Calu3 (cell line): ENCODE data around the gene CAPRIN1. TPM values are rescaled to one million over a fixed set of nuclear protein-coding genes. Genes with fewer than 3 reads are reported as not detected.

Experiments
- BruUV-seq: library from RNA; stranded (reverse); fragments of 400-500 nt; replicated peaks from 2 replicates; lab custom pipeline; 2021; lab: Mats Ljungman, UMichigan
- CTCF ChIA-PET: fragments of 300-600 bp; sonication (Branson Sonifier 250); formaldehyde crosslinking; loops from one replicate; lab custom pipeline; 2022; ENCODE audit warnings: antibody characterized with exemption; lab: Charles Lee
- DNase-seq: peaks from one replicate; pipeline ENCODE4 v3.0.0; 2022
- H3K27ac Mint-ChIP-seq: one replicate; pipeline ENCODE4 v1.8.0; 2022; ENCODE audit warnings: mixed read lengths; ENCODE audit not compliant: unreplicated experiment
- H3K27me3 Mint-ChIP-seq: one replicate; pipeline ENCODE4 v1.8.0; 2022; ENCODE audit warnings: mixed read lengths; ENCODE audit not compliant: unreplicated experiment
- H3K36me3 Mint-ChIP-seq: one replicate; pipeline ENCODE4 v1.8.0; 2022; ENCODE audit warnings: mild to moderate bottlenecking, moderate library complexity, mixed read lengths; ENCODE audit not compliant: insufficient read depth, unreplicated experiment
- H3K4me1 Mint-ChIP-seq: one replicate; pipeline ENCODE4 v1.8.0; 2022; ENCODE audit warnings: mild to moderate bottlenecking, low read depth, mixed read lengths; ENCODE audit not compliant: unreplicated experiment
- H3K4me3 Mint-ChIP-seq: one replicate; pipeline ENCODE4 v1.8.0; 2022; ENCODE audit warnings: mild to moderate bottlenecking, low read depth, moderate library complexity, mixed read lengths; ENCODE audit not compliant: unreplicated experiment
- H3K9me3 Mint-ChIP-seq: one replicate; pipeline ENCODE4 v1.8.0; 2022; ENCODE audit warnings: low read depth, mixed read lengths; ENCODE audit not compliant: unreplicated experiment
- intact Hi-C: fragments of 100-400 bp; cut with micrococcal nuclease; formaldehyde crosslinking; loops from one replicate; pipeline ENCODE4 v1.10.0; 2022; ENCODE audit not compliant: unreplicated experiment
- total RNA-seq: library from RNA; stranded (reverse); gene quantifications from 2 replicates; pipeline ENCODE4 v1.2.3, GENCODE V29; 2022
- TF ChIP-seq, protein P1 (sequence below): fragments of 200-600 bp; IDR thresholded peaks from one replicate; pipeline ENCODE4 v1.8.0; 2022; ENCODE audit warnings: antibody characterized with exemption; ENCODE audit not compliant: unreplicated experiment

The CAPRIN1 gene
- total RNA-seq, 1 experiment from 2014 or later: 268 TPM

DNA sequence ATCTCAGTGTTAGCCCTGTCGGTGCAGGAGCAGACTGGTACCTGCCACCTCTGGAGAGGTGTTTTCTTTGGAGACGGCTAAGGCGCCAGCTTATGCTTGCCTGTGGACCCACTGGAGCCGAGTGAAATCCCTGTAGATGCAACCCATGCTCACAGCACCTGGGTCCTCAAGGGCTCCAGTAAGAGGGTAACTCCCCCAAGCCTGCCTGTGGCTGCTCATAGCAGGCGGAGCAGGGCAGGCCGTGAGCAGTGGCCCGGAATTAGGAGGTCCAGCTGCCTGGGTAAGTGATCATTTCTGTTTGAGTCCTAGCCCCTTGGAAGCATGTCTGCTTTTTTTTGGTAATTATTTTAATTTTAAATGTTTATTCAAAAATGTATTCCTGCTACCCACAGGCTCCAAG lies 97.7 kb downstream of the CAPRIN1 start:
- H3K27me3 Mint-ChIP-seq: no peaks in the 10 kb centered on the region
- no peak for DNase-seq
- H3K4me1 Mint-ChIP-seq: no peaks in the 10 kb centered on the region
- no peak overlapping the region for H3K4me3 Mint-ChIP-seq
- TF ChIP-seq, protein P1, sequence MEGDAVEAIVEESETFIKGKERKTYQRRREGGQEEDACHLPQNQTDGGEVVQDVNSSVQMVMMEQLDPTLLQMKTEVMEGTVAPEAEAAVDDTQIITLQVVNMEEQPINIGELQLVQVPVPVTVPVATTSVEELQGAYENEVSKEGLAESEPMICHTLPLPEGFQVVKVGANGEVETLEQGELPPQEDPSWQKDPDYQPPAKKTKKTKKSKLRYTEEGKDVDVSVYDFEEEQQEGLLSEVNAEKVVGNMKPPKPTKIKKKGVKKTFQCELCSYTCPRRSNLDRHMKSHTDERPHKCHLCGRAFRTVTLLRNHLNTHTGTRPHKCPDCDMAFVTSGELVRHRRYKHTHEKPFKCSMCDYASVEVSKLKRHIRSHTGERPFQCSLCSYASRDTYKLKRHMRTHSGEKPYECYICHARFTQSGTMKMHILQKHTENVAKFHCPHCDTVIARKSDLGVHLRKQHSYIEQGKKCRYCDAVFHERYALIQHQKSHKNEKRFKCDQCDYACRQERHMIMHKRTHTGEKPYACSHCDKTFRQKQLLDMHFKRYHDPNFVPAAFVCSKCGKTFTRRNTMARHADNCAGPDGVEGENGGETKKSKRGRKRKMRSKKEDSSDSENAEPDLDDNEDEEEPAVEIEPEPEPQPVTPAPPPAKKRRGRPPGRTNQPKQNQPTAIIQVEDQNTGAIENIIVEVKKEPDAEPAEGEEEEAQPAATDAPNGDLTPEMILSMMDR: no peak
- intact Hi-C loops: no loop called here
- peaks cover 48% of the 10 kb centered on the region for H3K36me3 Mint-ChIP-seq
- no peak overlapping the region for H3K27ac Mint-ChIP-seq
- BruUV-seq: no TSS peak
- CTCF ChIA-PET: interaction anchor here (1.6 kb wide), 1 partner anchor 25 kb away, joined by 6 read pairs; no protein-coding TSS in a partner anchor
- no peaks in the 10 kb centered on the region for H3K9me3 Mint-ChIP-seq

DNA sequence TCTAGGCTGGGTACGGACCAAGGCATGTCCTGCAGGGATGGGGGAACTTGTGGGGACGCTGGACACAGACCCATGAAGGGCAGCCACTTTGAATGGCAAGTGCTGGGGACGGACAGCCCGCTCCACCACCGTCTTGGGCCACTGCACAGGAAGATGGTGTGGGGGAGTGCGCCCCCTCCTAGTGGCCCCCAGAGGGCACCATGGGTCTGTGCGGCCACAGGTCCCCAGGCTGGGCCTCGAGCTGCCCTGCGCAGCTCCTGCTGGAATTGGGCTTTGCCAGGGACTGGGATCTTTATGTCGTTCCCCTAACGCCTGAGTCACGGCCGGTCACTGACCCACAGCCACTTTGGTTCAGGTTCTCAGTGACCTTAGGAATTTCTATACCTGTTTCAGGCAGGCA lies 98.3 kb downstream of the CAPRIN1 start:
- CTCF ChIA-PET: interaction anchor here (0.5 to 1.6 kb wide), 2 partner anchors 24 to 43 kb away, joined by 3 to 6 read pairs; no protein-coding TSS in a partner anchor
- TF ChIP-seq, protein P1: peak; percentile 50
- no TSS peak for BruUV-seq

DNA sequence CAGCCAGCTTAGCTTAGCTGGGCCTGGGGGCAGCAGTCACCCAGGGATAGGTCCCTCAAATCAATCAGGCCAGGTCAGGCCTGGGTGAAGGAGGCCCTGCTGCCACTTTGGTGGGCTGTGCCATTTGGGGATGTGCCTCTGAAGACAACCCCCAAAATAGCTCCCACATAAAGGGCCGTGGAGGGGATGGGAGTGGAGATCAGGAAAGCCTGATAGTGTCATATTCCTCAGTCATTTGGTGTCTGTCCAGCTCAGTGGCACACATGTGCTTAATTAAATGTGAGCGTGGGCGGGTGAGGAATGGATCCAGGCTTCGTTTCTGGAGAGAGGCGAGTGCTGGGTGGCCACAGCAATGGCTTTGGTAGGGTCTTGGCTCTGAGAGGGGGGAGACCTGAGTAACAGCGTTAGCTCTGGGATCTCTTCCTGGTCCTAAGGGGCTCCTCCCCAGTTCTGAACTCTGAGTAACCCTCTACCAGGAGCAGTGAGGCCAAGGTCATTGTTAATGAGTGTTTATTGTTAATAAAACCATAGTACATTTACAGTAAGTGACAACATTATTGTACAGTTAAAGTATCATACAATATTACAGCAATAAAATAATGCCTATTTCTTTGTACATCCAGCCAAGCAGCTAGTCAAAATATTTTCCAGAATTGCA lies 99.1 kb downstream of the CAPRIN1 start:
- DNase-seq: no peak
- H3K27ac Mint-ChIP-seq: no peak overlapping the region
- intact Hi-C loops: no loop called here
- BruUV-seq: no TSS peak
- H3K9me3 Mint-ChIP-seq: no peaks in the 10 kb centered on the region
- H3K4me1 Mint-ChIP-seq: no peaks in the 10 kb centered on the region
- no peak overlapping the region for H3K4me3 Mint-ChIP-seq
- no peaks in the 10 kb centered on the region for H3K27me3 Mint-ChIP-seq
- CTCF ChIA-PET: interaction anchor here (0.5 to 1.6 kb wide), 2 partner anchors 24 to 44 kb away, joined by 3 to 6 read pairs; no protein-coding TSS in a partner anchor
- TF ChIP-seq, protein P1: no peak
- peaks cover 44% of the 10 kb centered on the region for H3K36me3 Mint-ChIP-seq

More for the DNA sequence above, 98.3 kb downstream of the CAPRIN1 start:
- Mint-ChIP-seq H3K4me1 (no peaks in the 10 kb centered on the region), H3K27me3 (no peaks in the 10 kb centered on the region), H3K4me3 (no peak overlapping the region), H3K9me3 (no peaks in the 10 kb centered on the region), H3K27ac (no peak overlapping the region), H3K36me3 (peaks cover 46% of the 10 kb centered on the region)
- peak; percentile 38 for DNase-seq
- intact Hi-C loops: no loop called here

Other genes with a start within 250 kb of the CAPRIN1 start
- 0.38 and 1.3 TPM in 2 replicates for gene LMO2, start 159.7 kb upstream of the CAPRIN1 start, total RNA-seq
- gene NAT10, start 53.9 kb downstream of the CAPRIN1 start, total RNA-seq: 74.7 and 80.1 TPM in 2 replicates